ENCODE results near the gene CAV2. TPM values are rescaled to one million over a fixed set of nuclear protein-coding genes. Genes with fewer than 3 reads are reported as not detected.

Gene CAV2
- total RNA-seq (60.1 and 119 TPM in 2 replicates), polyA plus RNA-seq (217 and 288 TPM in 2 replicates), polyA minus RNA-seq (ENCODE audit: low replicate concordance) (162 and 212 TPM in 2 replicates)
- 118 and 133 TPM in 2 replicates for polyA plus RNA-seq (2012)

GRCh38 chr7:116499168-116500077 is at the start of gene CAV2:
Gene CAV2 (plus strand): TSS chr7:116499738. CDS start chr7:116499782, 44 bp downstream.
- Histone ChIP-seq H3K27ac (ENCODE audit: insufficient read depth, low read length) (peak within 1 kb of the TSS; percentile 73), H3K79me2 (ENCODE audit: control insufficient read depth, insufficient read depth, low read length) (peaks cover 41% of the 10 kb centered on the region), H3K36me3 (ENCODE audit: control insufficient read depth, insufficient read depth, low read length) (no peaks in the 10 kb centered on the region), H3K4me2 (ENCODE audit: extremely low read depth, insufficient read depth, low read length) (peak within 1 kb of the TSS; percentile 90), H4K20me1 (ENCODE audit: control insufficient read depth, extremely low read depth, insufficient read depth, low read length) (no peaks in the 10 kb centered on the region), H3K4me1 (ENCODE audit: control insufficient read depth, extremely low read depth, insufficient read depth, low read length) (peaks cover 5% of the 10 kb centered on the region), H3K27me3 (ENCODE audit: control insufficient read depth, insufficient read depth, low read length) (no peaks in the 10 kb centered on the region), H3K9ac (ENCODE audit: insufficient read depth, low read length) (peak within 1 kb of the TSS; percentile 88), H3K9me3 (ENCODE audit: control insufficient read depth, insufficient read depth, low read depth, low read length) (no peaks in the 10 kb centered on the region), H2AFZ (ENCODE audit: low read length) (peak within 1 kb of the TSS; percentile 88), H3K4me3 (replicated peaks in 1 of 4; ENCODE audit: control extremely low read depth in 1 of 4, insufficient read depth in 1 of 4, low read depth in 3 of 4, low read length in 4 of 4) (peak within 1 kb of the TSS; percentile 72 to 93 (median 84))
- peak; percentile 54 for DNase-seq (ENCODE audit: low read depth in 2 of 2)
- TF ChIP-seq CTCF (conservative IDR thresholded peaks at IDR 0.05 in 1 of 2, IDR thresholded peaks at IDR 0.05 in 1 of 2; ENCODE audit: low read depth in 1 of 2, low read length in 2 of 2) (no peak), EZH2 (IDR thresholded peaks at IDR 0.05; ENCODE audit: low read length, missing control alignments) (no peak)

GRCh38 chr7:116449950-116450349 is 49.6 kb upstream of the CAV2 start:
- Histone ChIP-seq H4K20me1 (ENCODE audit: control insufficient read depth, extremely low read depth, insufficient read depth, low read length) (no peaks in the 10 kb centered on the region), H3K4me3 (replicated peaks in 1 of 4; ENCODE audit: control extremely low read depth in 1 of 4, insufficient read depth in 1 of 4, low read depth in 3 of 4, low read length in 4 of 4) (no peak overlapping the region), H3K27ac (ENCODE audit: insufficient read depth, low read length) (no peak overlapping the region), H3K4me2 (ENCODE audit: extremely low read depth, insufficient read depth, low read length) (no peak overlapping the region), H3K9me3 (ENCODE audit: control insufficient read depth, insufficient read depth, low read depth, low read length) (no peaks in the 10 kb centered on the region), H3K4me1 (ENCODE audit: control insufficient read depth, extremely low read depth, insufficient read depth, low read length) (peaks cover 5% of the 10 kb centered on the region), H2AFZ (ENCODE audit: low read length) (no peak overlapping the region), H3K27me3 (ENCODE audit: control insufficient read depth, insufficient read depth, low read length) (no peaks in the 10 kb centered on the region), H3K79me2 (ENCODE audit: control insufficient read depth, insufficient read depth, low read length) (no peaks in the 10 kb centered on the region), H3K36me3 (ENCODE audit: control insufficient read depth, insufficient read depth, low read length) (no peaks in the 10 kb centered on the region), H3K9ac (ENCODE audit: insufficient read depth, low read length) (no peak overlapping the region)
- TF ChIP-seq EZH2 (IDR thresholded peaks at IDR 0.05; ENCODE audit: low read length, missing control alignments) (no peak), CTCF (conservative IDR thresholded peaks at IDR 0.05 in 1 of 2, IDR thresholded peaks at IDR 0.05 in 1 of 2; ENCODE audit: low read depth in 1 of 2, low read length in 2 of 2) (no peak)
- peak in 1 of 2 donors; percentile 54 for DNase-seq (ENCODE audit: low read depth in 2 of 2)

GRCh38 chr7:116451957-116452729 is 47.4 kb upstream of the CAV2 start:
- H3K79me2 ChIP-seq (ENCODE audit: control insufficient read depth, insufficient read depth, low read length) = no peaks in the 10 kb centered on the region
- H4K20me1 ChIP-seq (ENCODE audit: control insufficient read depth, extremely low read depth, insufficient read depth, low read length) = no peaks in the 10 kb centered on the region
- H3K9ac ChIP-seq (ENCODE audit: insufficient read depth, low read length) = no peak overlapping the region
- no peaks in the 10 kb centered on the region for H3K9me3 ChIP-seq (ENCODE audit: control insufficient read depth, insufficient read depth, low read depth, low read length)
- no peak overlapping the region for H3K4me3 ChIP-seq (replicated peaks in 1 of 4; ENCODE audit: control extremely low read depth in 1 of 4, insufficient read depth in 1 of 4, low read depth in 3 of 4, low read length in 4 of 4)
- H3K36me3 ChIP-seq (ENCODE audit: control insufficient read depth, insufficient read depth, low read length) = no peaks in the 10 kb centered on the region
- no peak for TF ChIP-seq CTCF (conservative IDR thresholded peaks at IDR 0.05 in 1 of 2, IDR thresholded peaks at IDR 0.05 in 1 of 2; ENCODE audit: low read depth in 1 of 2, low read length in 2 of 2)
- TF ChIP-seq EZH2 (IDR thresholded peaks at IDR 0.05; ENCODE audit: low read length, missing control alignments) = no peak
- H3K27me3 ChIP-seq (ENCODE audit: control insufficient read depth, insufficient read depth, low read length) = no peaks in the 10 kb centered on the region
- H2AFZ ChIP-seq (ENCODE audit: low read length) = no peak overlapping the region
- H3K27ac ChIP-seq (ENCODE audit: insufficient read depth, low read length) = no peak overlapping the region
- no peak overlapping the region for H3K4me2 ChIP-seq (ENCODE audit: extremely low read depth, insufficient read depth, low read length)
- peaks cover 2% of the 10 kb centered on the region for H3K4me1 ChIP-seq (ENCODE audit: control insufficient read depth, extremely low read depth, insufficient read depth, low read length)
- no peak for DNase-seq (ENCODE audit: low read depth in 2 of 2)
